Fibroblast of lung (primary cell): ENCODE results near the gene PCID2. TPM values are rescaled to one million over a fixed set of nuclear protein-coding genes. Genes with fewer than 3 reads are reported as not detected.
A peak's percentile ranks its signal among the peaks of the same experiment; 100 is the strongest.

ENCODE experiments used
- DNase-seq, 2 donors: peaks; one replicate each; pipeline versions ENCODE4 v3.0.0 to v3.0.0-alpha.2; 2010; ENCODE audit warnings: low read depth in 2 of 2
- H2AFZ ChIP-seq: 2 replicates; pipeline ENCODE4 v1.5.1; 2012; ENCODE audit warnings: low read length, control low read depth, inconsistent platforms
- H3K27ac ChIP-seq: 2 replicates; pipeline ENCODE4 v1.5.1; 2011; ENCODE audit warnings: low read length, control low read depth; ENCODE audit not compliant: insufficient read depth
- H3K27me3 ChIP-seq: 2 replicates; pipeline ENCODE4 v1.5.1; 2011; ENCODE audit warnings: mild to moderate bottlenecking, low read length; ENCODE audit not compliant: control insufficient read depth, insufficient read depth
- H3K36me3 ChIP-seq: 2 replicates; pipeline ENCODE4 v1.5.1; 2011; ENCODE audit warnings: low read length; ENCODE audit not compliant: control insufficient read depth, insufficient read depth
- H3K4me1 ChIP-seq: 2 replicates; pipeline ENCODE4 v1.5.1; 2011; ENCODE audit warnings: low read length; ENCODE audit not compliant: control insufficient read depth, insufficient read depth; ENCODE audit errors: extremely low read depth
- H3K4me2 ChIP-seq: 2 replicates; pipeline ENCODE4 v1.5.1; 2011; ENCODE audit warnings: low read length, control low read depth; ENCODE audit not compliant: insufficient read depth; ENCODE audit errors: extremely low read depth
- H3K4me3 ChIP-seq, 4 experiments: fragments of 200-600 bp in 1 of 4; sonication (generic) in 1 of 4; replicated peaks in 1 of 4; 2 replicates each; pipeline ENCODE4 v1.5.1; 2011 to 2016; ENCODE audit warnings: low read length in 4 of 4, low read depth in 3 of 4, mild to moderate bottlenecking in 3 of 4, control low read depth in 2 of 4, inconsistent platforms in 1 of 4, mixed read lengths in 1 of 4; ENCODE audit not compliant: insufficient read depth in 1 of 4; ENCODE audit errors: control extremely low read depth in 1 of 4
- H3K79me2 ChIP-seq: 2 replicates; pipeline ENCODE4 v1.5.1; 2012; ENCODE audit warnings: mild to moderate bottlenecking, low read length, inconsistent platforms; ENCODE audit not compliant: control insufficient read depth, insufficient read depth
- H3K9ac ChIP-seq: 2 replicates; pipeline ENCODE4 v1.5.1; 2011; ENCODE audit warnings: mild to moderate bottlenecking, low read length, control low read depth; ENCODE audit not compliant: insufficient read depth
- H3K9me3 ChIP-seq: 2 replicates; pipeline ENCODE4 v1.5.1; 2012; ENCODE audit warnings: low read depth, low read length; ENCODE audit not compliant: control insufficient read depth, insufficient read depth
- H4K20me1 ChIP-seq: 2 replicates; pipeline ENCODE4 v1.5.1; 2011; ENCODE audit warnings: low read length; ENCODE audit not compliant: control insufficient read depth, insufficient read depth; ENCODE audit errors: extremely low read depth
- CTCF ChIP-seq, 2 donors: IDR thresholded peaks in 1 of 2; conservative IDR thresholded peaks in 1 of 2; 1 replicate in 1 of 2; 2 replicates in 1 of 2; pipeline ENCODE4 v1.5.1; 2011 to 2012; ENCODE audit warnings: low read length in 2 of 2, control low read depth in 1 of 2, inconsistent platforms in 1 of 2, low read depth in 1 of 2, mild to moderate bottlenecking in 1 of 2
- EZH2 ChIP-seq: IDR thresholded peaks from 2 replicates; pipeline ENCODE4 v1.5.1; 2012; ENCODE audit warnings: low read length, control low read depth, mild to moderate bottlenecking; ENCODE audit errors: missing control alignments
- polyA plus RNA-seq, 2 donors: library from polyadenylated mRNA; depleted of rRNA in 1 of 2; stranded (reverse) in 1 of 2; unstranded in 1 of 2; fragments of >200 nt; gene quantifications; 2 replicates each; pipeline ENCODE4 v1.2.1, GENCODE V29; 2011 to 2012; ENCODE audit warnings: missing spikeins in 1 of 2
- total RNA-seq: library from RNA; depleted of rRNA; stranded (reverse); fragments of >200 nt; gene quantifications from 2 replicates; pipeline ENCODE4 v1.2.1, GENCODE V29; 2014

PCID2 gene
- total and polyA plus RNA-seq, 2 donors (not counting 1 experiment from before 2014, with no cell fraction given), result 93.5 to 113 TPM

DNA sequence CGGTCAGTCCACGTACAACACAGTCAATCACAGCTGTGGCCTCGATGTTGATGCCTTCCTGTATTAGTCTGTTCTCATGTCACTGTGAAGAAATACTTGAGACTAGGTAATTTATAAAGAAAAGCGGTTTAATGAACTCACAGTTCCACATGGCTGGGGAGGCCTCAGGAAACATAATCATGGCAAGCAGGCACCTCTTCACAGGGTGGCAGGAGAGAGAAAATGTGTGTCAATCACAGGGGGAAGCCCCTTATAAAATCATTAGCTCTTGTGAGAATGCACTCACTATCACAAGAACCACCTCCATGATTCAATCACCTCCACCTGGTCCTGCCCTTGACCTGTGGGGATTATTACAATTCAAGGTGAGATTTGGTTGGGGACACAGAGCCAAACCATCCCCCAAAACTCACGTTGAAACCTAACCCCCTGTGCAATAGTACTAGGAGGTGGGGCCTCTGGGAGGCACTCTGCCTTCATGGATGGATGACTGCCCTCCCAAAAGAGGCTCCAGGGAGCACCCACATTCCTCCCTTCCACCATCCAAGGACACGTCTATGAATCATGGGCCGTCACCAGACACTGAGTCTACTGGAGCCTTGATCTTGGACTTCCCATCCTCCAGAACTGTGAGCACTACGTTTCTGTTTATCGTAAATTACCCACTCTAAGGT lies 52.4 kb downstream of the PCID2 start:
- no peaks in the 10 kb centered on the region for H4K20me1 ChIP-seq
- H3K4me2 ChIP-seq, result no peak overlapping the region
- peaks cover 14% of the 10 kb centered on the region for H3K4me1 ChIP-seq
- H2AFZ ChIP-seq, result no peak overlapping the region
- no peaks in the 10 kb centered on the region for H3K9me3 ChIP-seq
- H3K27me3 ChIP-seq, result no peaks in the 10 kb centered on the region
- no peak overlapping the region for H3K4me3 ChIP-seq
- no peak overlapping the region for H3K27ac ChIP-seq
- no peaks in the 10 kb centered on the region for H3K79me2 ChIP-seq
- no peak overlapping the region for H3K9ac ChIP-seq
- no peak for TF ChIP-seq CTCF (conservative IDR thresholded peaks at IDR 0.05 in 1 of 2, IDR thresholded peaks at IDR 0.05 in 1 of 2; ENCODE audit: low read depth in 1 of 2, low read length in 2 of 2)
- no peak for TF ChIP-seq EZH2
- no peaks in the 10 kb centered on the region for H3K36me3 ChIP-seq
- DNase-seq, result no peak

GRCh38 chr13:113155201-113155600 lies 53.3 kb downstream of the PCID2 start:
- no peaks in the 10 kb centered on the region for H3K27me3 ChIP-seq
- no peak overlapping the region for H3K4me3 ChIP-seq
- no peaks in the 10 kb centered on the region for H3K79me2 ChIP-seq
- H3K9me3 ChIP-seq, result no peaks in the 10 kb centered on the region
- peaks cover 14% of the 10 kb centered on the region for H3K4me1 ChIP-seq
- H3K27ac ChIP-seq, result no peak overlapping the region
- no peaks in the 10 kb centered on the region for H4K20me1 ChIP-seq
- DNase-seq, result no peak
- H2AFZ ChIP-seq, result no peak overlapping the region
- no peak overlapping the region for H3K4me2 ChIP-seq
- H3K9ac ChIP-seq, result no peak overlapping the region
- no peaks in the 10 kb centered on the region for H3K36me3 ChIP-seq
- TF ChIP-seq CTCF (conservative IDR thresholded peaks at IDR 0.05 in 1 of 2, IDR thresholded peaks at IDR 0.05 in 1 of 2; ENCODE audit: low read depth in 1 of 2, low read length in 2 of 2) (no peak), EZH2 (no peak)

DNA sequence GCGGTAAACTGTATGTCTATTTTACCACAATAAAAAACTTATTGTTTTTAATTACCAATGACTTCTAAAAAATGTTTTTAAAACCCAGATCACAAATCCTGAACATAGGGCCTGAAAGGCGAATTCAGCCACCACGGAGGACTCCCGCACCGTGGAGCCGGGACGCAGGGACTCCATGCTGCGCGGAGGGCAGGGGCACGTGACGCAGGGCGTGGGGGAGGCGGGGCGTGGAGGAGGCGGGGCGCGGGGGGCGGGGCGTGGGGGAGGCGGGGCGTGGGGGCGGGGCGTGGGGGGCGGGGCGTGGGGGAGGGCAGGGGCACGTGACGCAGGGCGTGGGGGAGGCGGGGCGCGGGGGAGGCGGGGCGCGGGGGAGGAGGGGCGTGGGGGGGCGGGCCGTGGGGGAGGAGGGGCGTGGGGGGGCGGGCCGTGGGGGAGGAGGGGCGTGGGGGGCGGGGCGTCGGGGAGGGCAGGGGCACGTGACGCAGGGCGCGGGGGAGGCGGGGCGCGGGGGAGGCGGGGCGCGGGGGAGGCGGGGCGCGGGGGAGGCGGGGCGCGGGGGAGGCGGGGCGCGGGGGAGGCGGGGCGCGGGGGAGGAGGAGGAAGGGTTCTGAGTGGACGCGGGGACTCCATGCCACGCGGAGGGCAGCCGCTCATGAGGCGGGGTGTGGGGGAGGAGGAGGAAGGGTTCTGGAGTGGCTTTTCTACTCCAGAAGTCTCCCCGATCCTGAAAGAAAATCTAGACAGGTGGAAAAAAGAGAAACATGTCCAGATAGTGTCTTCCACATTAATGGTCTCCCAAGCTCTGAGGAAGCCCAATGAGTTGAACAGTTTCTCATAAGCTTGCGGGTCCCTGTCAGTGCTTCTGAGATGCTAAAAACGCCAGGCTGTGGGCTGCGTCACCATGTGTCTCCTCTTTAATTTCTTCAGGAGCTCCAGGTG lies 54.4 kb downstream of the PCID2 start:
- Histone ChIP-seq H3K79me2 (no peaks in the 10 kb centered on the region), H3K4me1 (peaks cover 14% of the 10 kb centered on the region), H3K4me3 (peak overlapping the region; percentile 21 to 49 (median 40)), H3K27ac (peak overlapping the region; percentile 72), H3K27me3 (no peaks in the 10 kb centered on the region), H3K9me3 (no peaks in the 10 kb centered on the region), H3K36me3 (no peaks in the 10 kb centered on the region), H3K9ac (no peak overlapping the region), H4K20me1 (no peaks in the 10 kb centered on the region), H3K4me2 (peak overlapping the region; percentile 85), H2AFZ (peak overlapping the region; percentile 73)
- no peak for TF ChIP-seq CTCF (conservative IDR thresholded peaks at IDR 0.05 in 1 of 2, IDR thresholded peaks at IDR 0.05 in 1 of 2; ENCODE audit: low read depth in 1 of 2, low read length in 2 of 2)
- TF ChIP-seq EZH2, result no peak
- peak; percentile 63 to 69 for DNase-seq
